Measurements from ENCODE around the gene HSPA9.

DNA sequence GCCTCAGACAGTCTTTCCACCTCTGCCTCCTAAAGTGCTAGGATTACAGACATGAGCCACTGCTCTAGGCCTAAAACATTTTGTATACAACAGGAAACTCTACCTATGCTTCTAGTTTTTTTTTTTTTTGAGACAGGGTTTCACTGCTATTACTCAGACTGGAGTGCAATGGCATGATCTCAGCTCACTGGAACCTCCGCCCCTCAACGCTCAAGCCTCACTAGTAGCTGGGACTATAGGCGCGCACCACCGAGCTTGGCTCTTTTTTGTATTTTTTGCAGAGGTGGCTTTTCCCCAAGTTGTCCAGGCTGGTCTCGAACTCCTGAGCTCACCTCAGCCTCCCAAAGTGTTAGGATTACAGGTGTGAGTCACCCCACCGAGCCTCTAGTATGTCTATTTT, 5.4 kb downstream of the HSPA9 start:
- TF ChIP-seq CTCF (IDR thresholded peaks at IDR 0.05), result no peak
- TF ChIP-seq, protein P1, sequence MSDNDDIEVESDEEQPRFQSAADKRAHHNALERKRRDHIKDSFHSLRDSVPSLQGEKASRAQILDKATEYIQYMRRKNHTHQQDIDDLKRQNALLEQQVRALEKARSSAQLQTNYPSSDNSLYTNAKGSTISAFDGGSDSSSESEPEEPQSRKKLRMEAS (IDR thresholded peaks at IDR 0.05), result no peak
- TF ChIP-seq SMC3 (IDR thresholded peaks at IDR 0.05), result no peak
- no peak for TF ChIP-seq NFE2L2 (conservative IDR thresholded peaks at IDR 0.05; ENCODE audit: low read length)
- TF ChIP-seq MAFK (IDR thresholded peaks at IDR 0.05; ENCODE audit: partially characterized antibody), result no peak
- TF ChIP-seq, protein P2, sequence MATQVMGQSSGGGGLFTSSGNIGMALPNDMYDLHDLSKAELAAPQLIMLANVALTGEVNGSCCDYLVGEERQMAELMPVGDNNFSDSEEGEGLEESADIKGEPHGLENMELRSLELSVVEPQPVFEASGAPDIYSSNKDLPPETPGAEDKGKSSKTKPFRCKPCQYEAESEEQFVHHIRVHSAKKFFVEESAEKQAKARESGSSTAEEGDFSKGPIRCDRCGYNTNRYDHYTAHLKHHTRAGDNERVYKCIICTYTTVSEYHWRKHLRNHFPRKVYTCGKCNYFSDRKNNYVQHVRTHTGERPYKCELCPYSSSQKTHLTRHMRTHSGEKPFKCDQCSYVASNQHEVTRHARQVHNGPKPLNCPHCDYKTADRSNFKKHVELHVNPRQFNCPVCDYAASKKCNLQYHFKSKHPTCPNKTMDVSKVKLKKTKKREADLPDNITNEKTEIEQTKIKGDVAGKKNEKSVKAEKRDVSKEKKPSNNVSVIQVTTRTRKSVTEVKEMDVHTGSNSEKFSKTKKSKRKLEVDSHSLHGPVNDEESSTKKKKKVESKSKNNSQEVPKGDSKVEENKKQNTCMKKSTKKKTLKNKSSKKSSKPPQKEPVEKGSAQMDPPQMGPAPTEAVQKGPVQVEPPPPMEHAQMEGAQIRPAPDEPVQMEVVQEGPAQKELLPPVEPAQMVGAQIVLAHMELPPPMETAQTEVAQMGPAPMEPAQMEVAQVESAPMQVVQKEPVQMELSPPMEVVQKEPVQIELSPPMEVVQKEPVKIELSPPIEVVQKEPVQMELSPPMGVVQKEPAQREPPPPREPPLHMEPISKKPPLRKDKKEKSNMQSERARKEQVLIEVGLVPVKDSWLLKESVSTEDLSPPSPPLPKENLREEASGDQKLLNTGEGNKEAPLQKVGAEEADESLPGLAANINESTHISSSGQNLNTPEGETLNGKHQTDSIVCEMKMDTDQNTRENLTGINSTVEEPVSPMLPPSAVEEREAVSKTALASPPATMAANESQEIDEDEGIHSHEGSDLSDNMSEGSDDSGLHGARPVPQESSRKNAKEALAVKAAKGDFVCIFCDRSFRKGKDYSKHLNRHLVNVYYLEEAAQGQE (IDR thresholded peaks at IDR 0.05), result no peak
- TF ChIP-seq SREBF2 (IDR thresholded peaks at IDR 0.05), result no peak
- TF ChIP-seq EHF (CRISPR knock-in tag; IDR thresholded peaks at IDR 0.05), result no peak
- no peak for TF ChIP-seq ZNF302 (CRISPR knock-in tag; IDR thresholded peaks at IDR 0.05)
- TF ChIP-seq RNF2 (IDR thresholded peaks at IDR 0.05; ENCODE audit: borderline replicate concordance, low read depth), result no peak
- TF ChIP-seq PBX3 (IDR thresholded peaks at IDR 0.05), result no peak
- TF ChIP-seq EP300 (IDR thresholded peaks at IDR 0.05), result no peak
- TF ChIP-seq POLR2A (IDR thresholded peaks at IDR 0.05; ENCODE audit: low read length), result no peak
